ENCODE results near the gene RAD54L.
"Not testable (repeated sequence)": the region's sequence is repeated elsewhere in the genome, so short reads cannot be mapped to it uniquely, and the experiment has no call there.

RAD54L gene

DNA sequence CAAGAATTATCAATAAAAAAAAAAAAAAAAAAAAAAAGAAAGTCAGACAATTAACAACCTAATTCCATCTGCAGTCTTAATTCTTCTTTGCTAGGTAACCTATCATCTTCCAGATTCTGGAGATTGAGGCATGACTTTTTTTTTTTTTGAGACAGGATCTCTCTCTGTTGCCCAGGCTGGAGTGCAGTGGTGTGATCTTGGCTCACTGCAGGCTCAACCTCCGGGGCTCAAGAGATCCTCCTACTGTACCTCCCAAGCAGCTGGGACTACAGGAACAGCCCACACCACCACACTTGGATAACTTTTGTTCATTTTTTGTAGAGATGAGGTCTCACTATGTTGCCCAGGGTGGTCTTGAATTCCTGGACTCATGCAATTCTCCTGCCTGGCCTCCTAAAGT, 4.6 kb upstream of the RAD54L start:
- DNase-seq: no peak

GRCh38 chr1:46243831-46244230, 3.7 kb upstream of the RAD54L start:
- not testable (repeated sequence) for DNase-seq

GRCh38 chr1:46244656-46245371, 2.7 kb upstream of the RAD54L start:
- no peak for DNase-seq

DNA sequence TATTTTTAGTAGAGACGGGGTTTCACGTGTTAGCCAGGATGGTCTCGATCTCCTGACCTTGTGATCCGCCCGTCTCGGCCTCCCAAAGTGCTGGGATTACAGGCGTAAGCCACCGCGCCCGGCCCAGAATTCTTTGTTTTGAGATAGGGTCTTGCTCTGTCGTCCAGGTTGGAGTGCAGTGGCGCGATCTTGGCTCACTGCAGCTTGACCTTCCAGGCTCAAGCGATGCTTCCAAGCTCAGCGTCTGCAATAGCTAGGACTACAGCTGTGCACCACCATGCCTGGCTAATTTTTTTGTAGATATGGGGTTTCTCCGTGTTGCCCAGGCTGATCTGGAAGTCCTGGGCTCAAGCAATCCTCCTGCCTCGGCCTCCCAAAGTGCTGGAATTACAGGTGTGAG, 1.4 kb upstream of the RAD54L start:
- not testable (repeated sequence) for DNase-seq

- peak; percentile 98 for DNase-seq
Observed at GRCh38 chr1:46246548-46247435, 771 bp upstream of the RAD54L start.

DNA sequence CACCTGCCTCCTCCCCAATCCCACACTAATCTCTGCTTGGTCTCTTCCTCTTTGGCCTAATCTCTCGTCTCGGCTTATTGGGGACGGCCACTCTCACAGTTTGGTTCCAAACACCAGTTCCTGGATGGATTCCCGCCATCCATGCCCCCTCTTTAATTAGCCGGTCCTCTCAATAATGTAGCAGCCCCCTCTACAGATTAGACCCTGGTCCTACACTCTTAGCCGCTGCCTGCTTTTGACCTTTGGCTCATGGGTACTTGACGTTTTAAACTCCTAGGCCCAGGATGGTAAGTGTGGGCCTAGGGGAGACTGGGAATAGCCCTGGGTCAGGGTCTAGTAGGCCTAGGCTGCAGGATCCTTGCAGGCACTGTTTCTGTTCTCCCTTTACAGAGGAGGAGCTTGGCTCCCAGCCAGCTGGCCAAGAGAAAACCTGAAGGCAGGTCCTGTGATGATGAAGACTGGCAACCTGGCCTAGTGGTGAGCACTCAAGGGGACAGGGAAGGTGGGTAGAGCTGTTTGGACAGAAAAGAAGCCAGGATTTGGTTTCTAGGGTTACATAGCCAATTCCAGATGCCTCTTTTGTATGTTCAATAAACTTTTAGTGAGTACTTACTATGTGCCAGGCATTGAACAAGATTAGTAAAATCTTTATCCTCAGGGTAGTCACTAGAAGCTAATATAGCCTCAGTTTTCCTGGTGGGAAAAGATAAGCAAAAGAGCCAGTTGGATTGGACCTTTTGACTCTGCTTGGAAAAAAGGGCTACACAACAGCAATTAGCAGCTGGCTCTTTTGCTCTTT, 758 bp downstream of the RAD54L start:
- DNase-seq: no peak

DNA sequence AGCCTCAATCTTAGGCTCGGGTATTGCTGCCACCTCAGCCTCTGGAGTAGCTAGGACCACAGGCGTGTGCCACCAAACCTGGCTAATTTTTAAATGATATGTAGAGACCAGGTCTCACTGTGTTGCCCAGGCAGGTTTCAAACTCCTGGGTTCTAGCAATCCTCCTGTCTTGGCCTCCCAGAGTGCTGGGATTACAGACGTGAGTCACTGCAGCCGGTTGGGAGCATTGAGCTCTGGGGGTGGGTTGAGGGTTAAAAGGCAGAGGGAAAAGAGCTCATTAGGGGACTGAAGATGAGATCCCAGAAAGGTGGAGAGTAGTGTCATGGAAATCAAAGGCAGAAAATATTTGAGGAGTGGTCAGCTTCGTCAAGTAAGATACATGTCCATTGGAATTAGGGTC, 7.1 kb downstream of the RAD54L start:
- no peak for DNase-seq

- no peak for DNase-seq
Observed at GRCh38 chr1:46256523-46256922, 9.0 kb downstream of the RAD54L start.

DNA sequence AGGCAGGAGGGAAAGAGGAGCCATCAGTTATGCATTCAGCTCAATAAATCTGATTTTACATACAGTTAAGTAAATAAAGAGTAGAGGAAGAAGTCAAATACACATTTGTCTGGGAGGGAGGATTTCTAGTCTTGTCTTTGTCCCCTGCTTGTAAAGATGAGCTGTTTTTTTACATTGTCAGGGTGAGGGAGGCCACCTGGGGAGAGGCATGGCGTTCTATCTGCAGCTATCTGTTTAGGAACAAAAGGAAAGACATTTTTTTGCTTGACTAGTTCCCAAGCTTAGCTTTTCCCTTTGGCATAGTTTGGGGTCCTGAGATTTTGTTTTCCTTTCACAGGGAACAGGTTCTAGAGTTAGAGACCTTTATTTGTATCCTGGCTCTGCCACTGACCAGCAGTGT, 14.9 kb downstream of the RAD54L start:
- DNase-seq: no peak

DNA sequence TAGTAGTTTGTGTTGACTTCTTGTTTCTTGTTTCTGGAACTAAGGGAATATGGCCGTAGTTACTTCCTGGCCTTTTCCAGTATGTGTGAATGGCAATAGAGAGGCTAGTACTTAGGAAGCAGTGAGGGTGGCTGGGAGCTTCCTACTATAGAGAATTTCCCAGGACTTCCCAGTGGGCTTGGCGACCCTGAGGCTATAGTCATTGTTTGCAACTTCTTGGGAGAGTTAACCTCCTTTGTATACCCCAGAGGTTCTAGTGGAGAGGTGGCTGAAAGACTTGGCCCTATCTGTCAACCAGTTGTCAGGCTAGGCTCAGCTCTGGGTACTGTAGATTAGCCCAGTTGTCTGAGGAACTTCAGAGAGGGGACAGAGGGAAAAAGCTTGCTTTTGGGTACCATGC, 15.6 kb downstream of the RAD54L start:
- DNase-seq: no peak

- DNase-seq: no peak
Observed at GRCh38 chr1:46268578-46268977, 21.0 kb downstream of the RAD54L start.

- DNase-seq: no peak
Observed at GRCh38 chr1:46274225-46275029, 26.9 kb downstream of the RAD54L start.

GRCh38 chr1:46275030-46275337, 27.4 kb downstream of the RAD54L start:
- no peak for DNase-seq

- DNase-seq: no peak
Observed at GRCh38 chr1:46277658-46278373, 30.3 kb downstream of the RAD54L start.

- DNase-seq: no peak
Observed at GRCh38 chr1:46278807-46279206, 31.2 kb downstream of the RAD54L start.

DNA sequence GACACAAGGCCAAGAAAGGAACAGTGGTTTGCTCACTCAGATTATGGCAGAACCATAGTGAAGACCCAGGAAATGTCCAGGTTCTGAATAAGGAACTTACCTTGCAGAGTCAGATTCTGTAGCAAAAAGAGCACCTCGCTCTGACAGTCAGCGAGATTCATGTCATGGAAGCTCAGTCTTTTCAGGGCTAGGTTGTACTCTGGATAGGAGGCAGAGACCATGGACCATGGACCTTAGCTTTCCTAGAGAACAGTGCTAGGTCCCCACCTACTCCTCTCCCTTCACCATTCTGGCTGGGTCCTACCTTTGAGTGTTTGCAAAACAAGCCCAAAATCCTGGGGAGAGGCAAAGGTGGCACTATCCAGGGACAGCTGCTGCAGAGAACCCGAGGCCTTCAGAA, 32.5 kb downstream of the RAD54L start:
- no peak for DNase-seq

- no peak for DNase-seq
Observed at GRCh38 chr1:46281021-46281420, 33.5 kb downstream of the RAD54L start.

- no peak for DNase-seq
Observed at GRCh38 chr1:46284058-46284457, 36.5 kb downstream of the RAD54L start.

DNA sequence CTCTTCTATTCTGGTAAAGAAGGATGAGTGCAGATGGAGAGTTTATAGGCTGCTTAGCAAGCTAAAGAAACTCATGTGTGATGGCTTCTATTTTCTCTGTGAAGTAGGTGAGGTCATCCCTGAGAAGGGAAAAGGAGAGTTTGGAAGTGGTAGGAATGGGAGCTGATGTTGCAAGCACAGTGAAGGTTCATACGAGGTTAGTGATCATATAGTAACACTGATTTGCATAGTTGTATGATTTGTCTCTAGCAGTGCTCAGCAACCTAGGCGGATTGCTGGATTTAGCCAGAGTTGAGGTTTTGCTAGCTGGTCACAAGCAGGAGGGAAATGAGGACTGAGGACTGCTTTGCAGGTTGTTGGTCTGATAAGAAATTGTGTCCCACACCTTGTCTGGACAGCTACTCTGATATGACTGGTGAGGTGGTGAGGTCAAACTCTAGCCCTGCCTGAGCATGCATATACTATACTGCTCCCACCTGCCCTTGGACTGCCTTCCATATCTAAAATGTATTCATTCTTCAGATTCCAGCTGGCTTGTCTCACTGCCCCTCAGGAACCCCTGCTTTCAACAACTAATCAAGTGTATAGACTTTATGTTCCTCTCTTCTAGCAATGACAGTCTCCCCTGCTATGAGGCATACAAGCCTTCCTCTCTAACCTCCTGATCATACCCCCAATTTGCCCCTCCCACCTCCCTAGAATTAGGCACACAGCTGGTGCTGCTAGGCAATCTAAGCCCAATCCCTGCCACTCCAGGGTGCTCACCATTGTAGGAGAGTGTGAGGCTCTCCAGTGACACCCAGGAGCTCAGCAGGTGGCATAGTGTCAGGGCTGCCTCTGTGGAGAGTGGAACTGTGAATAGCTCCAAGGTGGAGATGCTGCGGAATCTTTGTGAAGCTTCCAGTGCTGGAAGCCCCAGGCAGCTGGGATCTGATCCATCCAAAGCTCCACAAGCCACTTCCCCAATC, 37.3 kb downstream of the RAD54L start:
- no peak for DNase-seq

GRCh38 chr1:46285730-46286477, 38.3 kb downstream of the RAD54L start:
- no peak for DNase-seq

Data from KG1 (cell line).